ENCODE results near the gene BBLN.

DNA sequence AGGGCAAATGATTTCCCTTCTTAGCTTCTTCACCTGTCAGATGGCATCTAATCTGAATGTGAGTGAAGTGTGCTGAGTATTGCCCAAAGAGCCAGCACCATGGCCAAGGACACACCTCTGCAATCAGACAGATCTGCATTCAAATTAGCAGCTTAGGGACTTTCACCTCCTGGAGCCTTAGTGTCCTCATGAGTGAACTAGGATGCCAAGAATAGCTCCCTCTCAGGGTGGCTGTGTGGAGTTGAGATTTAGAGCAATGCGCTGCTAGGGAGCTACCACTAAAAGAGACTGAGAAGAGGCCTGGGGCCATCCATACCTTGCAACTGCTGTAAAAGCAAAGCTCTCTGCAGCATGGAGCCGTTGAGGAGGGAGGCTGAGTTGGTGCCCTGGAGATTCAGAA is 29.9 kb downstream of the BBLN start:
- TF ChIP-seq, protein P1, sequence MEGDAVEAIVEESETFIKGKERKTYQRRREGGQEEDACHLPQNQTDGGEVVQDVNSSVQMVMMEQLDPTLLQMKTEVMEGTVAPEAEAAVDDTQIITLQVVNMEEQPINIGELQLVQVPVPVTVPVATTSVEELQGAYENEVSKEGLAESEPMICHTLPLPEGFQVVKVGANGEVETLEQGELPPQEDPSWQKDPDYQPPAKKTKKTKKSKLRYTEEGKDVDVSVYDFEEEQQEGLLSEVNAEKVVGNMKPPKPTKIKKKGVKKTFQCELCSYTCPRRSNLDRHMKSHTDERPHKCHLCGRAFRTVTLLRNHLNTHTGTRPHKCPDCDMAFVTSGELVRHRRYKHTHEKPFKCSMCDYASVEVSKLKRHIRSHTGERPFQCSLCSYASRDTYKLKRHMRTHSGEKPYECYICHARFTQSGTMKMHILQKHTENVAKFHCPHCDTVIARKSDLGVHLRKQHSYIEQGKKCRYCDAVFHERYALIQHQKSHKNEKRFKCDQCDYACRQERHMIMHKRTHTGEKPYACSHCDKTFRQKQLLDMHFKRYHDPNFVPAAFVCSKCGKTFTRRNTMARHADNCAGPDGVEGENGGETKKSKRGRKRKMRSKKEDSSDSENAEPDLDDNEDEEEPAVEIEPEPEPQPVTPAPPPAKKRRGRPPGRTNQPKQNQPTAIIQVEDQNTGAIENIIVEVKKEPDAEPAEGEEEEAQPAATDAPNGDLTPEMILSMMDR (IDR thresholded peaks at IDR 0.05): no peak
- no peak for TF ChIP-seq SIN3A (IDR thresholded peaks at IDR 0.05; ENCODE audit: borderline replicate concordance, insufficient read depth, low read depth, low read length)

All from Panc1 (cell line).